Measurements from ENCODE around the gene TIAM1. TPM values are rescaled to one million over a fixed set of nuclear protein-coding genes. Genes with fewer than 3 reads are reported as not detected.
A peak's percentile ranks its signal among the peaks of the same experiment; 100 is the strongest.

Gene TIAM1
- total and polyA plus RNA-seq, 11 donors, result 0.31 to 9.4 (median 1.1) TPM

- H3K36me3 ChIP-seq, result peaks cover 0 to 14% (median 0%) of the 10 kb centered on the region in 9 donors
- H3K4me1 ChIP-seq, result peaks cover 0 to 19% (median 0%) of the 10 kb centered on the region in 12 donors
- H3K27ac ChIP-seq, result peak overlapping the region in 1 of 12 donors; percentile 42
- ATAC-seq, result peak in 3 of 4 donors; percentile 44 to 78 (median 74)
- WGBS, 4 donors, result 31 to 39% (median 33%) methylated on average over 6 of the region's 6 CpGs
- no peak for TF ChIP-seq POLR2A (IDR thresholded peaks at IDR 0.05)
- no peak for TF ChIP-seq CTCF (IDR thresholded peaks at IDR 0.05)
- DNase-seq, result peak in 1 of 5 donors; percentile 37
- no peaks in the 10 kb centered on the region for H3K9me3 ChIP-seq
- no peak overlapping the region for H3K4me3 ChIP-seq
- no peaks in the 10 kb centered on the region for H3K27me3 ChIP-seq
- intact Hi-C loops (cut with DNase I), result no loop called here
These were observed 220.1 kb downstream of the TIAM1 start for GRCh38 chr21:31124010-31124409.

GRCh38 chr21:31119199-31119598, 224.9 kb downstream of the TIAM1 start:
- no peak for DNase-seq
- intact Hi-C loops (cut with DNase I), result no loop called here
- H3K4me1 ChIP-seq, result peaks cover 0 to 27% (median 0%) of the 10 kb centered on the region in 12 donors
- no peak overlapping the region for H3K27ac ChIP-seq
- no peak overlapping the region for H3K4me3 ChIP-seq
- no peak for ATAC-seq
- H3K9me3 ChIP-seq, result no peaks in the 10 kb centered on the region
- WGBS, 4 donors, result 95 to 96% (median 96%) methylated on average over 6 of the region's 6 CpGs
- no peak for TF ChIP-seq POLR2A (IDR thresholded peaks at IDR 0.05)
- TF ChIP-seq CTCF (IDR thresholded peaks at IDR 0.05), result no peak
- H3K27me3 ChIP-seq, result no peaks in the 10 kb centered on the region
- H3K36me3 ChIP-seq, result peaks cover 0 to 6% (median 0%) of the 10 kb centered on the region in 9 donors

- Histone ChIP-seq H3K4me1 (peaks cover 0 to 14% (median 0%) of the 10 kb centered on the region in 12 donors), H3K36me3 (no peaks in the 10 kb centered on the region), H3K27ac (peak overlapping the region in 1 of 12 donors; percentile 46), H3K4me3 (no peak overlapping the region), H3K27me3 (no peaks in the 10 kb centered on the region), H3K9me3 (no peaks in the 10 kb centered on the region)
- DNase-seq (no peak), ATAC-seq (peak in 1 of 4 donors; percentile 41)
- WGBS, 4 donors, result 71 to 82% (median 76%) methylated on average over 8 to 9 of the region's 9 CpGs
- no peak for TF ChIP-seq POLR2A (IDR thresholded peaks at IDR 0.05)
- no peak for TF ChIP-seq CTCF (IDR thresholded peaks at IDR 0.05)
- intact Hi-C loops (cut with DNase I), result no loop called here
These were observed 226.7 kb downstream of the TIAM1 start for GRCh38 chr21:31117128-31117916.

GRCh38 chr21:31115249-31115648, 228.8 kb downstream of the TIAM1 start:
- TF ChIP-seq CTCF (IDR thresholded peaks at IDR 0.05) (no peak), POLR2A (IDR thresholded peaks at IDR 0.05) (no peak)
- H3K27ac ChIP-seq, result no peak overlapping the region
- H3K4me3 ChIP-seq, result no peak overlapping the region
- H3K36me3 ChIP-seq, result no peaks in the 10 kb centered on the region
- H3K9me3 ChIP-seq, result no peaks in the 10 kb centered on the region
- H3K4me1 ChIP-seq, result peaks cover 0 to 14% (median 0%) of the 10 kb centered on the region in 12 donors
- ATAC-seq, result no peak
- H3K27me3 ChIP-seq, result peaks cover 0 to 3% (median 0%) of the 10 kb centered on the region in 9 donors
- WGBS, 4 donors, result 72 to 94% (median 80%) methylated on average over 9 of the region's 9 CpGs
- no peak for DNase-seq
- intact Hi-C loops (cut with DNase I), result no loop called here

Measured in heart left ventricle (tissue), 16 donors.